ENCODE results near the gene HDDC2.

The HDDC2 gene

DNA sequence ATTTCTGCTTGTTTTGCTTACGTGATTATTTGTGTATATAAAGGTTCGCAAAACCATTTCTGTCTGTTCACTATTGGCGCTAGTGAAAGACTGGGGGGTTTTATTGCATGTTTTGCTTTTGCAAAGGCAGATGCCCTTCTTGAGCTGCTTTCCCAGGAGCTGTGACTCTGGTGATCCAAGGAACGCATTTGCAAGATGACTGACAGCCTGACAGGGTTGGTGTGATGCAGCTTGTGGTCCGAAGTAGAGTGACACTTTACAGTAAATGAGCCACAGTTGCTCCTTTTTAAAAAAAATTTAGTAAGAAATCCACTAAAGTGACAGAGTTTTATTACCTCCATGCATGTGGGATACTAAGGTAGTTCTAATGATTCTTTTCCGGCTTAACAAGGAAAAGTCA lies 74.5 kb downstream of the HDDC2 start:
- TF ChIP-seq, protein P1, sequence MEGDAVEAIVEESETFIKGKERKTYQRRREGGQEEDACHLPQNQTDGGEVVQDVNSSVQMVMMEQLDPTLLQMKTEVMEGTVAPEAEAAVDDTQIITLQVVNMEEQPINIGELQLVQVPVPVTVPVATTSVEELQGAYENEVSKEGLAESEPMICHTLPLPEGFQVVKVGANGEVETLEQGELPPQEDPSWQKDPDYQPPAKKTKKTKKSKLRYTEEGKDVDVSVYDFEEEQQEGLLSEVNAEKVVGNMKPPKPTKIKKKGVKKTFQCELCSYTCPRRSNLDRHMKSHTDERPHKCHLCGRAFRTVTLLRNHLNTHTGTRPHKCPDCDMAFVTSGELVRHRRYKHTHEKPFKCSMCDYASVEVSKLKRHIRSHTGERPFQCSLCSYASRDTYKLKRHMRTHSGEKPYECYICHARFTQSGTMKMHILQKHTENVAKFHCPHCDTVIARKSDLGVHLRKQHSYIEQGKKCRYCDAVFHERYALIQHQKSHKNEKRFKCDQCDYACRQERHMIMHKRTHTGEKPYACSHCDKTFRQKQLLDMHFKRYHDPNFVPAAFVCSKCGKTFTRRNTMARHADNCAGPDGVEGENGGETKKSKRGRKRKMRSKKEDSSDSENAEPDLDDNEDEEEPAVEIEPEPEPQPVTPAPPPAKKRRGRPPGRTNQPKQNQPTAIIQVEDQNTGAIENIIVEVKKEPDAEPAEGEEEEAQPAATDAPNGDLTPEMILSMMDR (IDR thresholded peaks at IDR 0.05; ENCODE audit: extremely low read depth, missing control alignments) = no peak

More for the DNA sequence above, 74.5 kb downstream of the HDDC2 start:
- DNase-seq (ENCODE audit: low spot score) = no peak

Data from GM20000 (cell line).